Parathyroid adenoma (tissue), 2 donors: ENCODE measurements around the gene HID1.

ENCODE experiments used
- H2AFZ ChIP-seq: fragments of 300-600 bp; sonication (generic); one replicate; pipeline ENCODE4 v1.7.0; 2017; ENCODE audit warnings: antibody characterized with exemption, mild to moderate bottlenecking
- H3K27ac ChIP-seq: fragments of 300-600 bp; sonication (generic); one replicate; pipeline ENCODE4 v1.7.0; 2017
- H3K27me3 ChIP-seq: fragments of 300-600 bp; sonication (generic); one replicate; pipeline ENCODE4 v1.7.0; 2017; ENCODE audit warnings: low read length; ENCODE audit not compliant: control insufficient read depth, insufficient read depth
- H3K36me3 ChIP-seq: fragments of 300-600 bp; sonication (generic); one replicate; pipeline ENCODE4 v1.7.0; 2017; ENCODE audit warnings: low read length; ENCODE audit not compliant: control insufficient read depth, insufficient read depth
- H3K4me1 ChIP-seq: fragments of 300-600 bp; sonication (generic); one replicate; pipeline ENCODE4 v1.7.0; 2017; ENCODE audit warnings: control low read depth
- H3K4me2 ChIP-seq: fragments of 300-600 bp; sonication (generic); one replicate; pipeline ENCODE4 v1.7.0; 2017; ENCODE audit warnings: low read length
- H3K4me3 ChIP-seq: fragments of 300-600 bp; sonication (generic); one replicate; pipeline ENCODE4 v1.7.0; 2017; ENCODE audit warnings: low read depth, low read length
- H3K79me2 ChIP-seq: fragments of 300-600 bp; sonication (generic); one replicate; pipeline ENCODE4 v1.7.0; 2017; ENCODE audit warnings: control low read depth
- H3K9ac ChIP-seq: fragments of 300-600 bp; sonication (generic); one replicate; pipeline ENCODE4 v1.7.0; 2017; ENCODE audit warnings: mild to moderate bottlenecking
- H3K9me3 ChIP-seq: fragments of 300-600 bp; sonication (generic); one replicate; pipeline ENCODE4 v1.7.0; 2017; ENCODE audit warnings: low read length; ENCODE audit not compliant: control insufficient read depth
- CTCF ChIP-seq: fragments of 300-600 bp; sonication (generic); IDR thresholded peaks from one replicate; pipeline ENCODE4 v1.7.0; 2017; ENCODE audit warnings: antibody characterized with exemption, mild to moderate bottlenecking
- donor health status: primary hyperparathyroidism.

The HID1 gene

GRCh38 chr17:75003070-75003956 lies 30.8 kb upstream of the HID1 start:
- Histone ChIP-seq H3K4me1 (no peaks in the 10 kb centered on the region), H3K27me3 (no peaks in the 10 kb centered on the region), H3K9ac (no peak overlapping the region), H3K36me3 (no peaks in the 10 kb centered on the region), H3K4me3 (no peak overlapping the region), H3K27ac (no peak overlapping the region), H3K4me2 (no peak overlapping the region), H2AFZ (no peak overlapping the region), H3K9me3 (no peaks in the 10 kb centered on the region), H3K79me2 (no peaks in the 10 kb centered on the region)
- no peak for TF ChIP-seq CTCF

GRCh38 chr17:75001915-75002843 lies 29.6 kb upstream of the HID1 start:
- Histone ChIP-seq H3K36me3 (no peaks in the 10 kb centered on the region), H3K27me3 (no peaks in the 10 kb centered on the region), H3K9ac (no peak overlapping the region), H3K4me1 (no peaks in the 10 kb centered on the region), H3K79me2 (peaks cover 2% of the 10 kb centered on the region), H2AFZ (no peak overlapping the region), H3K27ac (no peak overlapping the region), H3K9me3 (no peaks in the 10 kb centered on the region), H3K4me3 (no peak overlapping the region), H3K4me2 (no peak overlapping the region)
- no peak for TF ChIP-seq CTCF

GRCh38 chr17:74999523-74999922 lies 27.0 kb upstream of the HID1 start:
- peaks cover 3% of the 10 kb centered on the region for H3K79me2 ChIP-seq
- no peaks in the 10 kb centered on the region for H3K4me1 ChIP-seq
- no peak overlapping the region for H3K27ac ChIP-seq
- no peak overlapping the region for H2AFZ ChIP-seq
- no peak overlapping the region for H3K4me3 ChIP-seq
- H3K9me3 ChIP-seq, result no peaks in the 10 kb centered on the region
- H3K36me3 ChIP-seq, result no peaks in the 10 kb centered on the region
- H3K27me3 ChIP-seq, result no peaks in the 10 kb centered on the region
- no peak overlapping the region for H3K4me2 ChIP-seq
- no peak for TF ChIP-seq CTCF
- no peak overlapping the region for H3K9ac ChIP-seq

GRCh38 chr17:74998783-74999182 lies 26.2 kb upstream of the HID1 start:
- no peaks in the 10 kb centered on the region for H3K27me3 ChIP-seq
- H3K27ac ChIP-seq, result no peak overlapping the region
- H3K36me3 ChIP-seq, result no peaks in the 10 kb centered on the region
- no peak overlapping the region for H3K4me2 ChIP-seq
- no peaks in the 10 kb centered on the region for H3K4me1 ChIP-seq
- no peak for TF ChIP-seq CTCF
- H3K9me3 ChIP-seq, result no peaks in the 10 kb centered on the region
- H3K4me3 ChIP-seq, result no peak overlapping the region
- H3K9ac ChIP-seq, result no peak overlapping the region
- no peak overlapping the region for H2AFZ ChIP-seq
- peaks cover 3% of the 10 kb centered on the region for H3K79me2 ChIP-seq
